Measurements from ENCODE around the gene POLG. TPM values are rescaled to one million over a fixed set of nuclear protein-coding genes. Genes with fewer than 3 reads are reported as not detected.

The POLG gene
- total and polyA plus RNA-seq, 2 experiments from 2014 or later, result 28.8 to 74.1 TPM

DNA sequence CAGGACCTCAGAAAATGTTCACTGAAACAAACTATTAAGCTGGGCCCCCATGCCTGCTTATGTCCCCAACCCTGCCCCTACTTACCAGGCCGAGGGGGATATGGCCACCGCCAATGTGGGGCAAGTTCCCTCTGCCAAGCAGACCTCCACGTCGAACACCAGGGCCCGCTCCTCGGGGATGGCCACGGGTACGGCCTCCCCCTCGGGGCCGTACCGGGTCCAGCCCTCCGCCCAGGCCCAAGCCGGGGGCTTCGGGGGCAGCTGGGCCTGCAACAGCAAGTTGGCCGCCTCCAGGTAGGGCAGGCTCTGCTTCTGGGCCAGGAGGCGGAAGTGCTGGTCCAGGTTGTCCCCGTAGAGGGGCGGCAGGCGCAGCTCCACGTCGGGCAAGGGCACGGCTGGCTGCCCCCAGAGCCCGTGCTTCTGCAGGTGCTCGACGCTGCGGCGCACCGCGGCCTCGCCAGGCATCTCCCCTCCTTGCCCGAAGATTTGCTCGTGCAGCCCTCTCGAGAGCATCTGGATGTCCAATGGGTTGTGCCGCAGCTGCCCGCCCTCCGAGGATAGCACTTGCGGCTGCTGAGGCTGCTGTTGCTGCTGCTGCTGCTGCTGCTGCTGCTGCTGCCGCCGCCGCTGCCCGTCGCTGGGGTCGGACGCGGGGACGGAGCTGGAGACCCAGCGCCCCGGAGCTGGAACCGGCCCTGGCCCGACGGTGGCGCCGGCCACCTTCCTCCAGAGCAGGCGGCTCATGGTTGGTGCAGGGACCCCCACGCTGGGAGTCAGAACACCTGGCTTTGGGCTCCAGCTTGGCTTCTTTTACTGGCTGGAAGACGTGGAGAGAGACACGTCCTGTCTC is 1.4 kb downstream of the POLG start:
- Histone ChIP-seq H3K4me3 (peak overlapping the region; percentile 94), H3K79me2 (replicated peaks; ENCODE audit: insufficient read depth) (peaks cover 32% of the 10 kb centered on the region), H2AFZ (no peak overlapping the region), H3K27me3 (ENCODE audit: insufficient read depth) (peaks cover 9% of the 10 kb centered on the region), H3K4me2 (peak overlapping the region; percentile 96), H3K36me3 (ENCODE audit: insufficient read depth) (peaks cover 32% of the 10 kb centered on the region), H3K27ac (ENCODE audit: low read depth) (no peak overlapping the region), H3K4me1 (ENCODE audit: insufficient read depth) (peaks cover 13% of the 10 kb centered on the region; the same call in 1 of the 2 replicates), H3K9me2 (ENCODE audit: insufficient read depth) (no peaks in the 10 kb centered on the region), H3F3A (replicated peaks; ENCODE audit: low read depth) (0 out of 2 replicates have a peak, but pooled peaks cover 3% of the 10 kb centered on the region), H4K20me1 (replicated peaks; ENCODE audit: insufficient read depth) (peaks cover 23% of the 10 kb centered on the region)
- ATAC-seq, result peak; percentile 2
- H3K4me3 Mint-ChIP-seq, result peak overlapping the region; percentile 79
- H3K27ac Mint-ChIP-seq, result no peak overlapping the region
- peaks cover 22% of the 10 kb centered on the region for H3K4me1 Mint-ChIP-seq
- DNase-seq (ENCODE audit: low spot score), result peak; percentile 44
- peaks cover 24% of the 10 kb centered on the region for H3K27me3 Mint-ChIP-seq (ENCODE audit: insufficient read depth, low read depth, poor library complexity)
- peaks cover 5% of the 10 kb centered on the region for H3K9me3 Mint-ChIP-seq
- H3K36me3 Mint-ChIP-seq (ENCODE audit: low read depth), result peaks cover 46% of the 10 kb centered on the region
- TF ChIP-seq EZH2phosphoT487 (IDR thresholded peaks at IDR 0.05; ENCODE audit: unreplicated experiment), result no peak
- TF ChIP-seq, protein P1, sequence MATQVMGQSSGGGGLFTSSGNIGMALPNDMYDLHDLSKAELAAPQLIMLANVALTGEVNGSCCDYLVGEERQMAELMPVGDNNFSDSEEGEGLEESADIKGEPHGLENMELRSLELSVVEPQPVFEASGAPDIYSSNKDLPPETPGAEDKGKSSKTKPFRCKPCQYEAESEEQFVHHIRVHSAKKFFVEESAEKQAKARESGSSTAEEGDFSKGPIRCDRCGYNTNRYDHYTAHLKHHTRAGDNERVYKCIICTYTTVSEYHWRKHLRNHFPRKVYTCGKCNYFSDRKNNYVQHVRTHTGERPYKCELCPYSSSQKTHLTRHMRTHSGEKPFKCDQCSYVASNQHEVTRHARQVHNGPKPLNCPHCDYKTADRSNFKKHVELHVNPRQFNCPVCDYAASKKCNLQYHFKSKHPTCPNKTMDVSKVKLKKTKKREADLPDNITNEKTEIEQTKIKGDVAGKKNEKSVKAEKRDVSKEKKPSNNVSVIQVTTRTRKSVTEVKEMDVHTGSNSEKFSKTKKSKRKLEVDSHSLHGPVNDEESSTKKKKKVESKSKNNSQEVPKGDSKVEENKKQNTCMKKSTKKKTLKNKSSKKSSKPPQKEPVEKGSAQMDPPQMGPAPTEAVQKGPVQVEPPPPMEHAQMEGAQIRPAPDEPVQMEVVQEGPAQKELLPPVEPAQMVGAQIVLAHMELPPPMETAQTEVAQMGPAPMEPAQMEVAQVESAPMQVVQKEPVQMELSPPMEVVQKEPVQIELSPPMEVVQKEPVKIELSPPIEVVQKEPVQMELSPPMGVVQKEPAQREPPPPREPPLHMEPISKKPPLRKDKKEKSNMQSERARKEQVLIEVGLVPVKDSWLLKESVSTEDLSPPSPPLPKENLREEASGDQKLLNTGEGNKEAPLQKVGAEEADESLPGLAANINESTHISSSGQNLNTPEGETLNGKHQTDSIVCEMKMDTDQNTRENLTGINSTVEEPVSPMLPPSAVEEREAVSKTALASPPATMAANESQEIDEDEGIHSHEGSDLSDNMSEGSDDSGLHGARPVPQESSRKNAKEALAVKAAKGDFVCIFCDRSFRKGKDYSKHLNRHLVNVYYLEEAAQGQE (IDR thresholded peaks at IDR 0.05; ENCODE audit: unreplicated experiment), result no peak
- no peak for TF ChIP-seq EZH2 (IDR thresholded peaks at IDR 0.05; ENCODE audit: low read depth, unreplicated experiment)
- TF ChIP-seq, protein P2, sequence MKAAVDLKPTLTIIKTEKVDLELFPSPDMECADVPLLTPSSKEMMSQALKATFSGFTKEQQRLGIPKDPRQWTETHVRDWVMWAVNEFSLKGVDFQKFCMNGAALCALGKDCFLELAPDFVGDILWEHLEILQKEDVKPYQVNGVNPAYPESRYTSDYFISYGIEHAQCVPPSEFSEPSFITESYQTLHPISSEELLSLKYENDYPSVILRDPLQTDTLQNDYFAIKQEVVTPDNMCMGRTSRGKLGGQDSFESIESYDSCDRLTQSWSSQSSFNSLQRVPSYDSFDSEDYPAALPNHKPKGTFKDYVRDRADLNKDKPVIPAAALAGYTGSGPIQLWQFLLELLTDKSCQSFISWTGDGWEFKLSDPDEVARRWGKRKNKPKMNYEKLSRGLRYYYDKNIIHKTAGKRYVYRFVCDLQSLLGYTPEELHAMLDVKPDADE (IDR thresholded peaks at IDR 0.05), result no peak
- TF ChIP-seq, protein P3, sequence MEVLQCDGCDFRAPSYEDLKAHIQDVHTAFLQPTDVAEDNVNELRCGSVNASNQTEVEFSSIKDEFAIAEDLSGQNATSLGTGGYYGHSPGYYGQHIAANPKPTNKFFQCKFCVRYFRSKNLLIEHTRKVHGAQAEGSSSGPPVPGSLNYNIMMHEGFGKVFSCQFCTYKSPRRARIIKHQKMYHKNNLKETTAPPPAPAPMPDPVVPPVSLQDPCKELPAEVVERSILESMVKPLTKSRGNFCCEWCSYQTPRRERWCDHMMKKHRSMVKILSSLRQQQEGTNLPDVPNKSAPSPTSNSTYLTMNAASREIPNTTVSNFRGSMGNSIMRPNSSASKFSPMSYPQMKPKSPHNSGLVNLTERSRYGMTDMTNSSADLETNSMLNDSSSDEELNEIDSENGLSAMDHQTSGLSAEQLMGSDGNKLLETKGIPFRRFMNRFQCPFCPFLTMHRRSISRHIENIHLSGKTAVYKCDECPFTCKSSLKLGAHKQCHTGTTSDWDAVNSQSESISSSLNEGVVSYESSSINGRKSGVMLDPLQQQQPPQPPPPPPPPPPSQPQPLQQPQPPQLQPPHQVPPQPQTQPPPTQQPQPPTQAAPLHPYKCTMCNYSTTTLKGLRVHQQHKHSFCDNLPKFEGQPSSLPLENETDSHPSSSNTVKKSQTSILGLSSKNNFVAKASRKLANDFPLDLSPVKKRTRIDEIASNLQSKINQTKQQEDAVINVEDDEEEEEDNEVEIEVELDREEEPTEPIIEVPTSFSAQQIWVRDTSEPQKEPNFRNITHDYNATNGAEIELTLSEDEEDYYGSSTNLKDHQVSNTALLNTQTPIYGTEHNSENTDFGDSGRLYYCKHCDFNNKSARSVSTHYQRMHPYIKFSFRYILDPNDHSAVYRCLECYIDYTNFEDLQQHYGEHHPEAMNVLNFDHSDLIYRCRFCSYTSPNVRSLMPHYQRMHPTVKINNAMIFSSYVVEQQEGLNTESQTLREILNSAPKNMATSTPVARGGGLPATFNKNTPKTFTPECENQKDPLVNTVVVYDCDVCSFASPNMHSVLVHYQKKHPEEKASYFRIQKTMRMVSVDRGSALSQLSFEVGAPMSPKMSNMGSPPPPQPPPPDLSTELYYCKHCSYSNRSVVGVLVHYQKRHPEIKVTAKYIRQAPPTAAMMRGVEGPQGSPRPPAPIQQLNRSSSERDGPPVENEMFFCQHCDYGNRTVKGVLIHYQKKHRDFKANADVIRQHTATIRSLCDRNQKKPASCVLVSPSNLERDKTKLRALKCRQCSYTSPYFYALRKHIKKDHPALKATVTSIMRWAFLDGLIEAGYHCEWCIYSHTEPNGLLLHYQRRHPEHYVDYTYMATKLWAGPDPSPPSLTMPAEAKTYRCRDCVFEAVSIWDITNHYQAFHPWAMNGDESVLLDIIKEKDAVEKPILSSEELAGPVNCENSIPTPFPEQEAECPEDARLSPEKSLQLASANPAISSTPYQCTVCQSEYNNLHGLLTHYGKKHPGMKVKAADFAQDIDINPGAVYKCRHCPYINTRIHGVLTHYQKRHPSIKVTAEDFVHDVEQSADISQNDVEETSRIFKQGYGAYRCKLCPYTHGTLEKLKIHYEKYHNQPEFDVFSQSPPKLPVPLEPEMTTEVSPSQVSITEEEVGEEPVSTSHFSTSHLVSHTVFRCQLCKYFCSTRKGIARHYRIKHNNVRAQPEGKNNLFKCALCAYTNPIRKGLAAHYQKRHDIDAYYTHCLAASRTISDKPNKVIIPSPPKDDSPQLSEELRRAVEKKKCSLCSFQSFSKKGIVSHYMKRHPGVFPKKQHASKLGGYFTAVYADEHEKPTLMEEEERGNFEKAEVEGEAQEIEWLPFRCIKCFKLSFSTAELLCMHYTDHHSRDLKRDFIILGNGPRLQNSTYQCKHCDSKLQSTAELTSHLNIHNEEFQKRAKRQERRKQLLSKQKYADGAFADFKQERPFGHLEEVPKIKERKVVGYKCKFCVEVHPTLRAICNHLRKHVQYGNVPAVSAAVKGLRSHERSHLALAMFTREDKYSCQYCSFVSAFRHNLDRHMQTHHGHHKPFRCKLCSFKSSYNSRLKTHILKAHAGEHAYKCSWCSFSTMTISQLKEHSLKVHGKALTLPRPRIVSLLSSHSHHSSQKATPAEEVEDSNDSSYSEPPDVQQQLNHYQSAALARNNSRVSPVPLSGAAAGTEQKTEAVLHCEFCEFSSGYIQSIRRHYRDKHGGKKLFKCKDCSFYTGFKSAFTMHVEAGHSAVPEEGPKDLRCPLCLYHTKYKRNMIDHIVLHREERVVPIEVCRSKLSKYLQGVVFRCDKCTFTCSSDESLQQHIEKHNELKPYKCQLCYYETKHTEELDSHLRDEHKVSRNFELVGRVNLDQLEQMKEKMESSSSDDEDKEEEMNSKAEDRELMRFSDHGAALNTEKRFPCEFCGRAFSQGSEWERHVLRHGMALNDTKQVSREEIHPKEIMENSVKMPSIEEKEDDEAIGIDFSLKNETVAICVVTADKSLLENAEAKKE (CRISPR knock-in tag; IDR thresholded peaks at IDR 0.05), result no peak
- TF ChIP-seq, protein P4, sequence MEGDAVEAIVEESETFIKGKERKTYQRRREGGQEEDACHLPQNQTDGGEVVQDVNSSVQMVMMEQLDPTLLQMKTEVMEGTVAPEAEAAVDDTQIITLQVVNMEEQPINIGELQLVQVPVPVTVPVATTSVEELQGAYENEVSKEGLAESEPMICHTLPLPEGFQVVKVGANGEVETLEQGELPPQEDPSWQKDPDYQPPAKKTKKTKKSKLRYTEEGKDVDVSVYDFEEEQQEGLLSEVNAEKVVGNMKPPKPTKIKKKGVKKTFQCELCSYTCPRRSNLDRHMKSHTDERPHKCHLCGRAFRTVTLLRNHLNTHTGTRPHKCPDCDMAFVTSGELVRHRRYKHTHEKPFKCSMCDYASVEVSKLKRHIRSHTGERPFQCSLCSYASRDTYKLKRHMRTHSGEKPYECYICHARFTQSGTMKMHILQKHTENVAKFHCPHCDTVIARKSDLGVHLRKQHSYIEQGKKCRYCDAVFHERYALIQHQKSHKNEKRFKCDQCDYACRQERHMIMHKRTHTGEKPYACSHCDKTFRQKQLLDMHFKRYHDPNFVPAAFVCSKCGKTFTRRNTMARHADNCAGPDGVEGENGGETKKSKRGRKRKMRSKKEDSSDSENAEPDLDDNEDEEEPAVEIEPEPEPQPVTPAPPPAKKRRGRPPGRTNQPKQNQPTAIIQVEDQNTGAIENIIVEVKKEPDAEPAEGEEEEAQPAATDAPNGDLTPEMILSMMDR (conservative IDR thresholded peaks at IDR 0.05; ENCODE audit: low read depth in 2 of 2), result no peak; a peak in 1 of 4 replicates
- TF ChIP-seq JUNB (IDR thresholded peaks at IDR 0.05; ENCODE audit: unreplicated experiment), result no peak
- TF ChIP-seq STAT1 (IDR thresholded peaks at IDR 0.05; ENCODE audit: unreplicated experiment), result no peak
- TF ChIP-seq ZNF114 (CRISPR knock-in tag; IDR thresholded peaks at IDR 0.05), result no peak
- TF ChIP-seq CREB1 (CRISPR knock-in tag; IDR thresholded peaks at IDR 0.05; ENCODE audit: low read depth), result no peak
- no peak for TF ChIP-seq ZNF331 (CRISPR knock-in tag; IDR thresholded peaks at IDR 0.05; ENCODE audit: low read depth)
- no peak for TF ChIP-seq POLR2AphosphoS5 (IDR thresholded peaks at IDR 0.05; ENCODE audit: low read depth)
- no peak for TF ChIP-seq NANOG (IDR thresholded peaks at IDR 0.05; ENCODE audit: borderline replicate concordance)

All from GM23338 (cell line).